SK-N-SH (cell line): ENCODE data around the gene RHNO1. TPM values are rescaled to one million over a fixed set of nuclear protein-coding genes. Genes with fewer than 3 reads are reported as not detected.
A peak's percentile ranks its signal among the peaks of the same experiment; 100 is the strongest.

Experiments used
- CTCF ChIA-PET: fragments of 300-600, 350-600 bp; formaldehyde crosslinking; extraction: SDS; loops from one replicate; lab custom pipeline; 2021; lab: Yijun Ruan, JAX
- POLR2A ChIA-PET: fragments of 350-600 bp; sonication (Branson Sonifier 250); formaldehyde crosslinking; extraction: SDS; loops from one replicate; lab custom pipeline; 2020; ENCODE audit warnings: antibody characterized with exemption, inconsistent platforms; lab: Yijun Ruan, JAX
- DNase-seq: peaks from one replicate; pipeline ENCODE4 v3.0.0; 2012
- H2AFZ ChIP-seq: fragments of 200-600 bp; sonication (generic); 2 replicates; pipeline ENCODE4 v1.8.1; 2016; ENCODE audit warnings: antibody characterized with exemption, mild to moderate bottlenecking, low read depth
- H3F3A ChIP-seq: fragments of 200-600 bp; sonication (generic); replicated peaks from 2 replicates; pipeline ENCODE3; 2016; ENCODE audit warnings: antibody characterized with exemption, mild to moderate bottlenecking; ENCODE audit not compliant: insufficient read depth
- H3K27ac ChIP-seq, 2 experiments: fragments of 200-500 bp in 1 of 2; fragments of 200-600 bp in 1 of 2; sonication (Bioruptor generic) in 1 of 2; sonication (generic), shearing (Covaris generic) in 1 of 2; 2 replicates each; pipeline versions ENCODE4 v1.5.1 to v1.6.1; 2014 to 2016; ENCODE audit warnings: low read depth in 2 of 2, inconsistent platforms in 1 of 2, low read length in 1 of 2, mild to moderate bottlenecking in 1 of 2, mixed read lengths in 1 of 2
- H3K27me3 ChIP-seq: fragments of 200-600 bp; sonication (generic), shearing (Covaris generic); 2 replicates; pipeline ENCODE4 v1.6.1; 2016; ENCODE audit warnings: mixed run types; ENCODE audit not compliant: insufficient read depth
- H3K36me3 ChIP-seq, 2 experiments: fragments of 200-500 bp in 1 of 2; fragments of 200-600 bp in 1 of 2; sonication (Bioruptor generic) in 1 of 2; sonication (generic) in 1 of 2; replicated peaks in 1 of 2; 2 replicates each; pipeline versions ENCODE3 to v1.5.1; 2014 to 2016; ENCODE audit warnings: low read length in 1 of 2, mild to moderate bottlenecking in 1 of 2; ENCODE audit not compliant: insufficient read depth in 2 of 2, control insufficient read depth in 1 of 2
- H3K4me1 ChIP-seq, 2 experiments: fragments of 200-500 bp in 1 of 2; fragments of 200-600 bp in 1 of 2; sonication (Bioruptor generic) in 1 of 2; sonication (generic), shearing (Covaris generic) in 1 of 2; 2 replicates each; pipeline versions ENCODE4 v1.5.1 to v1.6.1; 2014 to 2016; ENCODE audit warnings: low read depth in 1 of 2, low read length in 1 of 2, mixed run types in 1 of 2; ENCODE audit not compliant: insufficient read depth in 2 of 2, control insufficient read depth in 1 of 2
- H3K4me2 ChIP-seq: fragments of 200-600 bp; sonication (generic), shearing (Covaris generic); 2 replicates; pipeline ENCODE4 v1.6.1; 2017; ENCODE audit warnings: mixed run types
- H3K4me3 ChIP-seq, 2 experiments: fragments of 200-500 bp in 1 of 2; fragments of 200-600 bp in 1 of 2; sonication (Bioruptor generic) in 1 of 2; sonication (generic), shearing (Covaris generic) in 1 of 2; 2 replicates each; pipeline versions ENCODE4 v1.5.1 to v1.8.1; 2014 to 2016; ENCODE audit warnings: low read depth in 2 of 2, inconsistent platforms in 1 of 2, low read length in 1 of 2, mild to moderate bottlenecking in 1 of 2, mixed read lengths in 1 of 2, moderate library complexity in 1 of 2
- H3K79me2 ChIP-seq: fragments of 200-600 bp; sonication (generic); 2 replicates; pipeline ENCODE4 v1.8.1; 2017; ENCODE audit warnings: mild to moderate bottlenecking; ENCODE audit not compliant: insufficient read depth
- H3K9ac ChIP-seq: fragments of 200-600 bp; sonication (generic); 2 replicates; pipeline ENCODE4 v1.6.1; 2017; ENCODE audit warnings: mixed run types
- H3K9me2 ChIP-seq: fragments of 200-600 bp; sonication (generic); 2 replicates; pipeline ENCODE4 v1.6.1; 2017; ENCODE audit warnings: mixed run types
- H3K9me3 ChIP-seq: fragments of 200-600 bp; sonication (generic); 2 replicates; pipeline ENCODE4 v1.6.1; 2017; ENCODE audit warnings: mixed run types, mild to moderate bottlenecking, moderate library complexity
- H4K20me1 ChIP-seq: fragments of 200-600 bp; sonication (generic); 2 replicates; pipeline ENCODE4 v1.6.1; 2017; ENCODE audit warnings: mild to moderate bottlenecking, mixed run types; ENCODE audit not compliant: insufficient read depth
- CHD2 ChIP-seq: fragments of 150-350 bp; IDR thresholded peaks from 2 replicates; pipeline ENCODE4 v1.6.1; 2018; ENCODE audit warnings: low read length; ENCODE audit not compliant: partially characterized antibody
- ELF1 ChIP-seq: IDR thresholded peaks from 2 replicates; pipeline ENCODE4 v1.4.0; 2012
- EP300 ChIP-seq, 2 experiments: IDR thresholded peaks; 2 replicates each; pipeline versions ENCODE4 v1.4.0 to v1.6.1; 2012; ENCODE audit warnings: borderline replicate concordance in 1 of 2, low read depth in 1 of 2, low read length in 1 of 2
- FOXM1 ChIP-seq: IDR thresholded peaks from 2 replicates; pipeline ENCODE4 v1.4.0; 2012; ENCODE audit warnings: low read depth, mild to moderate bottlenecking
- GABPA ChIP-seq: IDR thresholded peaks from 2 replicates; pipeline ENCODE4 v1.4.0; 2012; ENCODE audit warnings: low read depth, mild to moderate bottlenecking
- GATA2 ChIP-seq: sonication (generic); formaldehyde crosslinking; IDR thresholded peaks from 2 replicates; pipeline ENCODE4 v1.5.0; 2020; ENCODE audit warnings: mild to moderate bottlenecking, missing genetic modification reagents
- MXI1 ChIP-seq: IDR thresholded peaks from 2 replicates; pipeline ENCODE4 v1.6.1; 2012; ENCODE audit warnings: mild to moderate bottlenecking, low read depth, low read length, improper control_type of control experiment
- NFIC ChIP-seq: IDR thresholded peaks from 2 replicates; pipeline ENCODE4 v1.4.0; 2012; ENCODE audit warnings: borderline replicate concordance
- NRF1 ChIP-seq: IDR thresholded peaks from 2 replicates; pipeline ENCODE4 v1.6.1; 2012; ENCODE audit warnings: low read depth, mild to moderate bottlenecking, low read length
- RAD21 ChIP-seq: IDR thresholded peaks from 2 replicates; pipeline ENCODE4 v1.6.1; 2012; ENCODE audit warnings: mild to moderate bottlenecking, low read length
- RFX5 ChIP-seq: IDR thresholded peaks from 2 replicates; pipeline ENCODE4 v1.6.1; 2012; ENCODE audit warnings: mild to moderate bottlenecking, improper control_type of control experiment, low read length
- RXRA ChIP-seq: IDR thresholded peaks from 2 replicates; pipeline ENCODE4 v1.4.0; 2012; ENCODE audit warnings: low read depth, mild to moderate bottlenecking, borderline replicate concordance
- SIN3A ChIP-seq: IDR thresholded peaks from 2 replicates; pipeline ENCODE4 v1.6.1; 2012; ENCODE audit warnings: low read depth, mild to moderate bottlenecking, low read length, moderate library complexity, borderline replicate concordance
- TCF12 ChIP-seq: IDR thresholded peaks from 2 replicates; pipeline ENCODE4 v1.4.0; 2012
- WGBS: methylation state at CpG from one replicate; pipeline ENCODE4 v1.1.6; 2017; ENCODE audit warnings: low lambda C conversion rate; 5-methylcytosine and 5-hydroxymethylcytosine counted together
- polyA plus RNA-seq, 3 experiments: library from polyadenylated mRNA; depleted of rRNA; stranded (reverse); fragments of >200 nt; gene quantifications; 2 replicates each; pipeline ENCODE4 v1.2.3, GENCODE V29; 2012
- TF ChIP-seq, protein P1 (sequence below): fragments of 150-350 bp; IDR thresholded peaks from 2 replicates; pipeline ENCODE4 v1.6.1; 2016; ENCODE audit warnings: mild to moderate bottlenecking, low read depth, low read length
- TF ChIP-seq, protein P2 (sequence below): fragments of 150-350 bp; IDR thresholded peaks from 2 replicates; pipeline ENCODE4 v1.6.1; 2017; ENCODE audit warnings: antibody characterized with exemption, low read length, low read depth, borderline replicate concordance

The RHNO1 gene
- polyA plus RNA-seq, 1 of the 3 experiments (the other 2 are of a cell fraction): 28.9 TPM

GRCh38 chr12:2834581-2835491 lies 42.2 kb upstream of the RHNO1 start, which contains the start of gene NRIP2:
TSS of gene NRIP2 (minus strand) at chr12:2835035. CDS start at chr12:2834983, 52 bp downstream.
- no peak within 1 kb of the TSS; a peak in 1 of 4 replicates for H3K4me3 ChIP-seq
- DNase-seq: peak; percentile 90
- WGBS: 42% methylated on average over 27 of the region's 32 CpGs

GRCh38 chr12:2835691-2836403 lies 41.2 kb upstream of the RHNO1 start:
- Histone ChIP-seq H3K9ac (no peak overlapping the region), H3K27ac (no peak overlapping the region), H3K4me3 (no peak overlapping the region), H3K27me3 (no peaks in the 10 kb centered on the region), H3K9me3 (no peaks in the 10 kb centered on the region), H2AFZ (no peak overlapping the region), H3K36me3 (no peaks in the 10 kb centered on the region), H3K9me2 (no peaks in the 10 kb centered on the region), H3K4me1 (peaks cover 4 to 16% of the 10 kb centered on the region in 2 experiments; a peak in 3 of 4 replicates), H4K20me1 (no peaks in the 10 kb centered on the region), H3F3A (no peaks in the 10 kb centered on the region), H3K4me2 (no peak overlapping the region), H3K79me2 (no peaks in the 10 kb centered on the region)
- no peak for DNase-seq
- ChIA-PET POLR2A (no interaction called here), CTCF (interaction anchor here (0.8 to 3.5 kb wide), 8 partner anchors 10 to 199 kb away, joined by 3 to 15 read pairs (median 8); partner anchors contain the start of genes FOXM1, ITFG2 and RHNO1)
- TF ChIP-seq NRF1: no peak
- TF ChIP-seq RXRA: no peak
- TF ChIP-seq MXI1: no peak
- TF ChIP-seq, protein P1, sequence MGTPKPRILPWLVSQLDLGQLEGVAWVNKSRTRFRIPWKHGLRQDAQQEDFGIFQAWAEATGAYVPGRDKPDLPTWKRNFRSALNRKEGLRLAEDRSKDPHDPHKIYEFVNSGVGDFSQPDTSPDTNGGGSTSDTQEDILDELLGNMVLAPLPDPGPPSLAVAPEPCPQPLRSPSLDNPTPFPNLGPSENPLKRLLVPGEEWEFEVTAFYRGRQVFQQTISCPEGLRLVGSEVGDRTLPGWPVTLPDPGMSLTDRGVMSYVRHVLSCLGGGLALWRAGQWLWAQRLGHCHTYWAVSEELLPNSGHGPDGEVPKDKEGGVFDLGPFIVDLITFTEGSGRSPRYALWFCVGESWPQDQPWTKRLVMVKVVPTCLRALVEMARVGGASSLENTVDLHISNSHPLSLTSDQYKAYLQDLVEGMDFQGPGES: no peak
- TF ChIP-seq RFX5: no peak
- no peak for TF ChIP-seq FOXM1
- TF ChIP-seq CHD2: no peak
- no peak for TF ChIP-seq TCF12
- TF ChIP-seq, protein P2, sequence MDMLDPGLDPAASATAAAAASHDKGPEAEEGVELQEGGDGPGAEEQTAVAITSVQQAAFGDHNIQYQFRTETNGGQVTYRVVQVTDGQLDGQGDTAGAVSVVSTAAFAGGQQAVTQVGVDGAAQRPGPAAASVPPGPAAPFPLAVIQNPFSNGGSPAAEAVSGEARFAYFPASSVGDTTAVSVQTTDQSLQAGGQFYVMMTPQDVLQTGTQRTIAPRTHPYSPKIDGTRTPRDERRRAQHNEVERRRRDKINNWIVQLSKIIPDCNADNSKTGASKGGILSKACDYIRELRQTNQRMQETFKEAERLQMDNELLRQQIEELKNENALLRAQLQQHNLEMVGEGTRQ: no peak
- no peak for TF ChIP-seq GATA2
- TF ChIP-seq GABPA: no peak
- TF ChIP-seq NFIC: no peak; the same call in 1 of the 2 replicates
- TF ChIP-seq SIN3A: no peak
- TF ChIP-seq ELF1: no peak
- TF ChIP-seq EP300 (IDR thresholded peaks at IDR 0.05; ENCODE audit: borderline replicate concordance in 1 of 2, low read depth in 1 of 2, low read length in 1 of 2): no peak
- WGBS: 76% methylated on average over 4 of the region's 4 CpGs

More at GRCh38 chr12:2834581-2835491, 42.2 kb upstream of the RHNO1 start, which contains the start of gene NRIP2:
- Histone ChIP-seq H3K36me3 (no peaks in the 10 kb centered on the region), H3K9me3 (no peaks in the 10 kb centered on the region), H3F3A (no peaks in the 10 kb centered on the region), H2AFZ (no peak within 1 kb of the TSS), H3K4me2 (no peak within 1 kb of the TSS), H3K4me1 (peaks cover 4 to 15% of the 10 kb centered on the region in 2 experiments; a peak in 3 of 4 replicates), H3K27ac (no peak within 1 kb of the TSS), H3K79me2 (no peaks in the 10 kb centered on the region), H3K27me3 (no peaks in the 10 kb centered on the region), H3K9me2 (no peaks in the 10 kb centered on the region), H3K9ac (no peak within 1 kb of the TSS), H4K20me1 (no peaks in the 10 kb centered on the region)
- TF ChIP-seq RAD21: peak; percentile 26; the same call in 1 of the 2 replicates
- peak; percentile 36; the same call in 1 of the 2 replicates for TF ChIP-seq GATA2
- no peak for TF ChIP-seq CHD2
- TF ChIP-seq MXI1: peak; percentile 57; the same call in 1 of the 2 replicates
- ChIA-PET CTCF (interaction anchor here (0.7 to 3.5 kb wide), 11 partner anchors 11 to 207 kb away, joined by 3 to 15 read pairs (median 4); partner anchors contain the start of genes FOXM1, ITFG2 and RHNO1), POLR2A (interaction anchor here (0.6 kb wide), 2 partner anchors 22 to 530 kb away, joined by 3 to 4 read pairs; no protein-coding TSS in a partner anchor)
